ENCODE results near the gene SYCP3.
"Not testable (repeated sequence)": the region's sequence is repeated elsewhere in the genome, so short reads cannot be mapped to it uniquely, and the experiment has no call there.

The SYCP3 gene

GRCh38 chr12:101746196-101746595 is 6.9 kb upstream of the SYCP3 start:
- no peak for DNase-seq (ENCODE audit: low spot score)
- no peak overlapping the region for H3K27ac Mint-ChIP-seq
- H3K4me1 Mint-ChIP-seq (ENCODE audit: low read depth): peaks cover 4% of the 10 kb centered on the region
- peaks cover 48% of the 10 kb centered on the region for H3K36me3 Mint-ChIP-seq (ENCODE audit: low read depth)
- H3K27me3 Mint-ChIP-seq (ENCODE audit: low read depth): no peaks in the 10 kb centered on the region
- H3K4me3 Mint-ChIP-seq: no peak overlapping the region
- H3K9me3 Mint-ChIP-seq: no peaks in the 10 kb centered on the region

GRCh38 chr12:101745481-101745880 is 6.2 kb upstream of the SYCP3 start:
- peaks cover 45% of the 10 kb centered on the region for H3K36me3 Mint-ChIP-seq (ENCODE audit: low read depth)
- H3K4me1 Mint-ChIP-seq (ENCODE audit: low read depth): peaks cover 4% of the 10 kb centered on the region
- H3K27ac Mint-ChIP-seq: peak overlapping the region; percentile 53
- no peak overlapping the region for H3K4me3 Mint-ChIP-seq
- no peaks in the 10 kb centered on the region for H3K27me3 Mint-ChIP-seq (ENCODE audit: low read depth)
- no peaks in the 10 kb centered on the region for H3K9me3 Mint-ChIP-seq
- no peak for DNase-seq (ENCODE audit: low spot score)

GRCh38 chr12:101743724-101744472 is 4.6 kb upstream of the SYCP3 start:
- DNase-seq (ENCODE audit: low spot score): no peak
- H3K4me1 Mint-ChIP-seq (ENCODE audit: low read depth): peaks cover 4% of the 10 kb centered on the region
- H3K27ac Mint-ChIP-seq: peak overlapping the region; percentile 31
- H3K27me3 Mint-ChIP-seq (ENCODE audit: low read depth): no peaks in the 10 kb centered on the region
- H3K4me3 Mint-ChIP-seq: no peak overlapping the region
- H3K9me3 Mint-ChIP-seq: no peaks in the 10 kb centered on the region
- H3K36me3 Mint-ChIP-seq (ENCODE audit: low read depth): peaks cover 38% of the 10 kb centered on the region

GRCh38 chr12:101743242-101743641 is 4.0 kb upstream of the SYCP3 start:
- Mint-ChIP-seq H3K4me3 (no peak overlapping the region), H3K4me1 (ENCODE audit: low read depth) (peaks cover 4% of the 10 kb centered on the region), H3K36me3 (ENCODE audit: low read depth) (peaks cover 31% of the 10 kb centered on the region), H3K27ac (no peak overlapping the region), H3K9me3 (no peaks in the 10 kb centered on the region), H3K27me3 (ENCODE audit: low read depth) (no peaks in the 10 kb centered on the region)
- DNase-seq (ENCODE audit: low spot score): no peak

- H3K9me3 Mint-ChIP-seq: no peaks in the 10 kb centered on the region
- peaks cover 26% of the 10 kb centered on the region for H3K36me3 Mint-ChIP-seq (ENCODE audit: low read depth)
- H3K27ac Mint-ChIP-seq: no peak overlapping the region
- no peak overlapping the region for H3K4me3 Mint-ChIP-seq
- no peak for DNase-seq (ENCODE audit: low spot score)
- no peaks in the 10 kb centered on the region for H3K27me3 Mint-ChIP-seq (ENCODE audit: low read depth)
- H3K4me1 Mint-ChIP-seq (ENCODE audit: low read depth): peaks cover 4% of the 10 kb centered on the region
These were observed 1.7 kb upstream of the SYCP3 start for GRCh38 chr12:101740980-101741379.

- H3K36me3 Mint-ChIP-seq (ENCODE audit: low read depth): peaks cover 26% of the 10 kb centered on the region
These were observed 1.3 kb upstream of the SYCP3 start for GRCh38 chr12:101740566-101740965.

GRCh38 chr12:101737476-101737875 is 1.8 kb downstream of the SYCP3 start:
- H3K4me1 Mint-ChIP-seq (ENCODE audit: low read depth): no peaks in the 10 kb centered on the region
- H3K9me3 Mint-ChIP-seq: no peaks in the 10 kb centered on the region
- no peak overlapping the region for H3K4me3 Mint-ChIP-seq
- H3K27ac Mint-ChIP-seq: no peak overlapping the region
- H3K36me3 Mint-ChIP-seq (ENCODE audit: low read depth): peaks cover 5% of the 10 kb centered on the region
- no peak for DNase-seq (ENCODE audit: low spot score)
- H3K27me3 Mint-ChIP-seq (ENCODE audit: low read depth): no peaks in the 10 kb centered on the region

More at GRCh38 chr12:101740566-101740965, 1.3 kb upstream of the SYCP3 start:
- H3K4me3 Mint-ChIP-seq: no peak overlapping the region
- H3K27ac Mint-ChIP-seq: no peak overlapping the region
- DNase-seq (ENCODE audit: low spot score): no peak
- H3K27me3 Mint-ChIP-seq (ENCODE audit: low read depth): no peaks in the 10 kb centered on the region
- H3K9me3 Mint-ChIP-seq: no peaks in the 10 kb centered on the region
- peaks cover 4% of the 10 kb centered on the region for H3K4me1 Mint-ChIP-seq (ENCODE audit: low read depth)

- not testable (repeated sequence) for H3K4me3 Mint-ChIP-seq; H3K27me3 Mint-ChIP-seq (ENCODE audit: low read depth); H3K36me3 Mint-ChIP-seq (ENCODE audit: low read depth); H3K9me3 Mint-ChIP-seq; DNase-seq (ENCODE audit: low spot score); H3K4me1 Mint-ChIP-seq (ENCODE audit: low read depth); H3K27ac Mint-ChIP-seq
These were observed 4.8 kb downstream of the SYCP3 start for GRCh38 chr12:101734482-101734881.

GRCh38 chr12:101733166-101733565 is 6.1 kb downstream of the SYCP3 start:
- H3K4me3 Mint-ChIP-seq: no peak overlapping the region
- no peaks in the 10 kb centered on the region for H3K9me3 Mint-ChIP-seq
- H3K27me3 Mint-ChIP-seq (ENCODE audit: low read depth): no peaks in the 10 kb centered on the region
- no peak overlapping the region for H3K27ac Mint-ChIP-seq
- no peaks in the 10 kb centered on the region for H3K4me1 Mint-ChIP-seq (ENCODE audit: low read depth)
- no peak for DNase-seq (ENCODE audit: low spot score)
- peaks cover 9% of the 10 kb centered on the region for H3K36me3 Mint-ChIP-seq (ENCODE audit: low read depth)

- Mint-ChIP-seq H3K27me3 (ENCODE audit: low read depth) (no peaks in the 10 kb centered on the region), H3K4me1 (ENCODE audit: low read depth) (no peaks in the 10 kb centered on the region), H3K27ac (no peak overlapping the region), H3K4me3 (no peak overlapping the region), H3K9me3 (no peaks in the 10 kb centered on the region), H3K36me3 (ENCODE audit: low read depth) (peaks cover 9% of the 10 kb centered on the region)
- DNase-seq (ENCODE audit: low spot score): no peak
These were observed 6.9 kb downstream of the SYCP3 start for GRCh38 chr12:101732318-101732717.

- Mint-ChIP-seq H3K27me3 (ENCODE audit: low read depth) (no peaks in the 10 kb centered on the region), H3K9me3 (no peaks in the 10 kb centered on the region), H3K4me3 (no peak overlapping the region), H3K36me3 (ENCODE audit: low read depth) (peaks cover 11% of the 10 kb centered on the region), H3K27ac (no peak overlapping the region), H3K4me1 (ENCODE audit: low read depth) (peaks cover 8% of the 10 kb centered on the region)
- no peak for DNase-seq (ENCODE audit: low spot score)
These were observed 9.4 kb downstream of the SYCP3 start for GRCh38 chr12:101729842-101730241.

- peaks cover 9% of the 10 kb centered on the region for H3K36me3 Mint-ChIP-seq (ENCODE audit: low read depth)
- no peaks in the 10 kb centered on the region for H3K9me3 Mint-ChIP-seq
- H3K4me3 Mint-ChIP-seq: no peak overlapping the region
- H3K27me3 Mint-ChIP-seq (ENCODE audit: low read depth): no peaks in the 10 kb centered on the region
- H3K27ac Mint-ChIP-seq: no peak overlapping the region
- H3K4me1 Mint-ChIP-seq (ENCODE audit: low read depth): peaks cover 8% of the 10 kb centered on the region
- DNase-seq (ENCODE audit: low spot score): no peak
These were observed 12.2 kb downstream of the SYCP3 start for GRCh38 chr12:101727098-101727497.

- Mint-ChIP-seq H3K27me3 (ENCODE audit: low read depth) (no peaks in the 10 kb centered on the region), H3K4me3 (no peak overlapping the region), H3K27ac (no peak overlapping the region), H3K36me3 (ENCODE audit: low read depth) (peaks cover 2% of the 10 kb centered on the region), H3K4me1 (ENCODE audit: low read depth) (peaks cover 8% of the 10 kb centered on the region), H3K9me3 (no peaks in the 10 kb centered on the region)
- no peak for DNase-seq (ENCODE audit: low spot score)
These were observed 16.9 kb downstream of the SYCP3 start for GRCh38 chr12:101722392-101722791.

- no peak overlapping the region for H3K27ac Mint-ChIP-seq
These were observed 19.1 kb downstream of the SYCP3 start for GRCh38 chr12:101720118-101720517.

GRCh38 chr12:101719566-101719965 is 19.7 kb downstream of the SYCP3 start:
- H3K4me1 Mint-ChIP-seq (ENCODE audit: low read depth): no peaks in the 10 kb centered on the region
- no peak overlapping the region for H3K27ac Mint-ChIP-seq
- H3K4me3 Mint-ChIP-seq: no peak overlapping the region
- no peaks in the 10 kb centered on the region for H3K27me3 Mint-ChIP-seq (ENCODE audit: low read depth)
- no peaks in the 10 kb centered on the region for H3K36me3 Mint-ChIP-seq (ENCODE audit: low read depth)
- H3K9me3 Mint-ChIP-seq: no peaks in the 10 kb centered on the region
- DNase-seq (ENCODE audit: low spot score): no peak

More at GRCh38 chr12:101720118-101720517, 19.1 kb downstream of the SYCP3 start:
- Mint-ChIP-seq H3K4me1 (ENCODE audit: low read depth) (no peaks in the 10 kb centered on the region), H3K27me3 (ENCODE audit: low read depth) (no peaks in the 10 kb centered on the region), H3K9me3 (no peaks in the 10 kb centered on the region), H3K4me3 (no peak overlapping the region), H3K36me3 (ENCODE audit: low read depth) (peaks cover 2% of the 10 kb centered on the region)
- DNase-seq (ENCODE audit: low spot score): no peak

Data from T-helper 2 cell treated with Interferon-gamma antibody and Interleukin-4, amounts not matched to agents 5 μg/mL and 100 μg/mL, for 36 hours (primary cell).